NCI-H146 (cell line): ENCODE data around the gene DUSP16.

Experiments used
- DNase-seq: peaks from one replicate; lab custom pipeline; 2025; lab: John Stamatoyannopoulos, UW

The DUSP16 gene

DNA sequence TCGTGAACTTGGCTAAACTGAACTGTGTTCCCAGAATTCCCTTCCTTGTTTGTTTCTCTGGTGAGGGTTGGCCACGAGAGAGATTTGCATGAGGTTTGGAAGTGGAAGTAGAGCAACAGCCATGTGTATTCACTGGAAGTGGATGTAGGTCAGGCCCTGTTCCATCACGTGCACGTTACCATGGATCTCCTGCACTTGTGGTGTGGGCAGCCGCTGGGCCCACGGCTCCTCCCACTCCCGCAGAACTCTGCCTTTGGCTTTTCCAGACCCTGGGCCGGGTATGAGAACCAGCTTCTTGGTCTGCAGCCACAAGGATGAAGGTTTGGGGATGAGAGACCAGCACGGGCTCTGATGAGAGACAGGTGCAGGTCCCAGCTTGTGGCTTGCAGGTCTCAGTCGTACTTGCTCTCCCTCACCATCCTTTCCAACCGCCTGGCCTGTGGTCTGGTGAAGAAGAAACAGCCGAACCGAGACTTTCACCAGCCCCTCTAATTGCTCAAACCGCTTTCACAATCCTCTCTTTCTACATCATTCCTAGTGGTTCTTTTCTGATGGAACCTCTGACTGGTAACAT lies 94.9 kb downstream of the DUSP16 start:
- no peak for DNase-seq

DNA sequence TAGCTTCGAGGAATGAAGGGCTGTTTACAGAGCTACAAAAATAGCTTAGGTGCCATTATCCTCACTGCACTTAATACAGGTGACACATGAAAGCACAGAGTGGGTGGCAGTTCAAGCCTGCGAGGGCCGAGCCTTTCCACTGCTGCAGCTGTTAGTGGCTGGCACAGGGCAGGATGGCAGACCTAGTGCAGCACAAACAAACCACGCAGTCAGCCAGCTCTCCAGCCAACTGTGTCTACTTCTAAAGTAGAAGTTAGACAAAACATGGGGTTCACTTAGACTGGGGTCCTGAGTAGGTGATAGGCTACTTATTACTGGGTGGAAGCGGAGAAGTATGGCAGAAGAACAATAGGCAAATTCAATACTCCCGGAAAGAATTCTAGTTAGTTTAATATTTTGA lies 95.4 kb downstream of the DUSP16 start:
- no peak for DNase-seq

GRCh38 chr12:12466157-12466556 lies 96.5 kb downstream of the DUSP16 start:
- no peak for DNase-seq

DNA sequence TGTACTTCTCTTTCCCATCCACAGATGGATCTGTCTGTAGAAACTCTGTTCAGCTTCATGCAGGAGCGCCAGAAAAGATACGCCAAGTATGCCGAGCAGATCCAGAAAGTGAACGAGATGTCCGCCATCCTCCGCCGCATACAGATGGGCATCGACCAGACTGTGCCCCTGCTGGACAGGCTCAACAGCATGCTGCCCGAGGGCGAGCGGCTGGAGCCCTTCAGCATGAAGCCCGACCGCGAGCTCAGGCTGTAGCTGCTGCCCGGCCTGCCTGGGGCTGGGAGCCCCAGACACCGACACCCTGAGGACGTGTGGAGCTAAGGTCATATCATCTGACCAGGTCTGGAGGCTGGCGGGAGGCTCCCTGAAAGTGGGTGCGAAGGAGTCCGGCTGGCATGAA lies 97.1 kb downstream of the DUSP16 start:
- DNase-seq, result no peak

DNA sequence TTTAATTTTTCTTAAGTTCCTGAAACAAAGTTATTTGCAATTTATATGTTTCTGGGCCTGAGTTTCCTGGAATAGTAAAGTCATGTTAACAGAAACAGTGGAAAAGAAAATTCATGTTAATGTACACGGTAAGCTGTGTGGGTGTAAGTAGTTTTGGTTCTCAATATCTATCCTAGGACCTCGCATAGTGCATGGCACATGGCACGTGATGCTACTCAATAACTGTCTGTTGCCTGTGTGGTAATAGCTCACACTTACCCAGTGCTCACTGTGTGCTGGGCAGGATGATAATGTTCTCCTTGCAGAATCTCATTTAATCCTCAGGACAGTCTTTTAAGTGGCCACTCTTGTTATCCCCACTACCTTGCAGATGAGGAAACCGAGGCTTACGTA lies 100.7 kb downstream of the DUSP16 start:
- no peak for DNase-seq

GRCh38 chr12:12460935-12461922 lies 101.4 kb downstream of the DUSP16 start:
- peak; percentile 38 for DNase-seq

GRCh38 chr12:12456637-12457036 lies 106.0 kb downstream of the DUSP16 start:
- DNase-seq, result no peak

DNA sequence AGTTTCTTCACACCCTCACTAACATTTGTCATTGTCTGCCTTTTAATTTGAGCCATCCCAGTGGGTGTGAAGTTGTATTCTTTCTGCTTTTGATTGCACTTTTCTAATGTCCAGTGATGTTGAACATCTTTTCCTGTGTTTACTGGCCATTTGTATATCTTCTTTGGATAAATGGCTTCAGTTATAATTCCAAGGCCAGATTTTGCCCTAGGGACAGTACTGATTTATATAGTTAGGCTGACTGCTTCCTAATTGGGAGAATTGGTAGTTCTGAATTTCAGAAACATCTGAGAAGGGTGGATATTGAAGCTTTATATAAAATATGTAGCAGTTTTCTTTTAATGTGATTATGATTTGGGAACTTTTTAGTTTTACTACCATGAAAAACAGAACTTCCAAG lies 108.3 kb downstream of the DUSP16 start:
- DNase-seq, result no peak

DNA sequence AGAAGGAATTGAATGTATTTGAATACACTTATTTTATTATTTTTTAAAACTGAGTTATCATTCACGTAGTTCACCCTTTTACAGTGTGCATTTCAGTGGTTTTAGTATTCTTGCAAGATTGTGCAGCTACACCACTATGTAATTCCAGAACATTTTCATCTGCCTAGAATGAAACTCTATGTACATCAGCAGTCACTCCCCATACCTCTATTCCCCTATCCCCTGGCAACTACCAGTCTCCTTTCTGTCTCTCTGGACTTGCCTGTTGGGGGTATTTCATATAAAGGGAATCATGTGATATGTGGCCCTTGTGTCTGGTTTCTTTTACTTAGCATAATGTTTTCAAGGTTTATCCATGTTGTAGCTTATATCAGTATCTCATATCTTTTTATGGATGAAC lies 109.0 kb downstream of the DUSP16 start:
- DNase-seq, result no peak

DNA sequence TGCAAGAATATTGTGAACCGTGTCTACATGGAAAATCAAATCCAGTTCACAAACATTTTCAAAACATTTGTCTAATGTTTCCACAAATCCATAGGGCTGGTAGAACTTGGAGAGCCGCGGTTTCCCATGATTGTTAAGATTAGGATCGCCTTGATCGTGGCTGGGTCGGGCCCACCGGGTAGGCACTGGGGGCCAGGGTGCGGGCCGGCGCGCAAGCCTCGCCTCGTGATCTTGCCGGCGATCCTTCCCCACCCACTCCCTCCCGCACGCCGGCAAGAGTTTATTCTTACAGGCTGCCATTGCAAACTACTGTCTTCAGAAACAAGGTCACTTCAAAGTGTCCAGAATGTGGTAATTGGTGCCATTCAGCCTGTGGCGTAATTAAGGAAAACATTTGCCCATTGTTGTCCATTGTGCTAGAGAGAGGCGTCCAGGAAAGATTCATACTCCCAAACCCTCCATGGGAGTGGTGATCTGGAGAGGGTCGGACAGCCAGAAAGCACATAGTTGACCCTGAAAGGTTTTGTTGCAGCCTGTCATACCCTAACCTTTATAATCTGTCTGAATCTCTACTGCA lies 110.2 kb downstream of the DUSP16 start:
- DNase-seq, result no peak

DNA sequence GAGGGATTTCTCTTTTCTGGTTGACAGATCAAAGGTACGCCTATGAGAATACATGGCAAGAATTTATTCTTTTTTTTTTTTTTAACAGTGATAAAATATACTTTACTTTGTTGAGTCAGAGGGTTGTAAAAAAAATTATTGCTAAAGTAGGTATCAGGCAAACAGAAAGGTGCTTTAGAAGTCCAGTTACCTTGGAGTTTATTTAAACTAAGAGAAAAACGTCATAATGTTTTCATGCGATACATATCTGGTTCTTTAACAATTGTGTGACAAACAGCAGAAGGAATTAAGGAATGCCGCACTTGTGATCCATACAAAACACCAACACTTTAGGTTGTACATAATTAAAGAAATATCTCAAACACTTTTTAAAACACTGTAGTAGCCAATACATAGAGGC lies 111.6 kb downstream of the DUSP16 start:
- DNase-seq, result no peak

- no peak for DNase-seq
Observed at GRCh38 chr12:12450043-12450471, 112.6 kb downstream of the DUSP16 start.

DNA sequence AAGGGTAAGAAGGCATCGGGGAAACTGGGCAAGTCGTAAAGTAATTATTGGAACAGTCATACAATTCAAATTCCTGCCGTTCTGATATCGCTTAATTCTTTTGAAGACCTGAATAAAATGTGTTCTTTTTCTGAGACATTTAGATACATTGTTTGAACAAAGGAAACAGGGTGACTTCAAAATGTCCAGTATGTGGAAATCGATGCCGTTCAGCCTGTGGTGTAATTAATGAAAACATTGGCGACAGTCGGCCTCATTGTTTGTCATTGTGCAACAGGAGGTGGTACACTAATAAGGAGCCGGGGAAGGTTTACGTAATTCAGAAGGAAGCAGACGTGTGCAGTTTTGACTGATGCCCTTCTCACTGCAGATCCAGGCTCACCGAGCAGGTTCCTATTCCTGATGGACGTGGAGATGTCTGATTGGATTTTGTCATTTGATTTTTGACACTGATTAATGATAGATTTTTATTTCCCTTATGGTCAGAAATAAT lies 113.1 kb downstream of the DUSP16 start:
- peak; percentile 95 for DNase-seq

- DNase-seq, result no peak
Observed at GRCh38 chr12:12447837-12448236, 114.8 kb downstream of the DUSP16 start.

DNA sequence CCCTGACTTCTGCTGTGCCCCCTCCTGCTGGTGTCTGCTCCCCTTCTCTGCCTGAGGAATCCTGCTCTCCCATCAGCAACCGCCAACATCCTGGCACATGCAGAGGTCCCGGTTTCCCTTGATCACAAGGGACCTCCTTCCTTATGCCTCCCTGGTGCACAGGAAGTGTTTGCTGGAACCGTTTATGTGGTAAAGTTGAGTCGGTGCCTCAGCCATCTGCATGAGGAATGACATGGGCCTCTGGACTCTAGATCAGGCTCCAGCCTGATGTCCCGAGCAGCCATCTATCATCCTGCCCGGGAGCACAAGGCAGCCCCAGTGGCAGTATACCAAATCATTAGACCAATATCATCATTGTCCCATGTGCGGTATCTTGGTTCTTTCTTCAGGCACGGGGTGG lies 115.4 kb downstream of the DUSP16 start:
- no peak for DNase-seq

DNA sequence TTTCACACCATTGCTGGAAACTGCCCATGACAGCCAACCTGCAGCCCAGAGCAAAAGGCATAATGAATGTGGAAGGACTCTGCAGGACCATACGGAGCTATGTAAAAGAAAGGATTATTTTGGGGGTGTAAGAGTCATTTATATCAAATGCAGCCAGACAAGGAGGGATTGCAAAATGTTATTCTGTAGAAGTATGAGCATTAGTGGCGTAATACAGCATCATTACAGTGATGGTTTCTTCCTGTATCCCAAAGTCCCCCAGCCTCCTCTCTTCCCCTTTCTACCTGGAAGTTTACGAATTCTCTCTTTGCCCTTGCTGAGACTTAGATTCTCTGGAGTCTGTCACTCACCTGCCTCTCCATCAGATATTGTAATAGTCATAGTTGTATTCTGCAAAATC lies 115.9 kb downstream of the DUSP16 start:
- DNase-seq, result no peak

DNA sequence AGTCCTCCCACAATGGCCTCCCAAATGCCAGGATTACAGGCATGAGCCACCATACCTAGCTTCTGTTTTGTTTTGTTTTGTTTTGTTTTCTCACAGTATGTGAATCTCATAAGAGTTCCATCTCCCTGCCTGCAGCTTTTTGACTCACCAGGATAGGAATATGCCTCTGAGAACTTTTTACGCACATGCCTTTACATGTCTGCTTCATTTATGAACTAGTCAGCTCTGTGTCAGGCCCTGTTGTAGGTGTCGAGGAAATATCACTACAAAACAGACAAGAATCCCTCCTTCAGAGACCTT lies 116.8 kb downstream of the DUSP16 start:
- DNase-seq, result no peak

GRCh38 chr12:12445165-12445881 lies 117.3 kb downstream of the DUSP16 start:
- no peak for DNase-seq

GRCh38 chr12:12443431-12443878 lies 119.2 kb downstream of the DUSP16 start:
- DNase-seq, result no peak

- peak; percentile 36 for DNase-seq
Observed at GRCh38 chr12:12442548-12443071, 120.1 kb downstream of the DUSP16 start.

GRCh38 chr12:12441843-12442461 lies 120.7 kb downstream of the DUSP16 start:
- DNase-seq, result peak; percentile 42

DNA sequence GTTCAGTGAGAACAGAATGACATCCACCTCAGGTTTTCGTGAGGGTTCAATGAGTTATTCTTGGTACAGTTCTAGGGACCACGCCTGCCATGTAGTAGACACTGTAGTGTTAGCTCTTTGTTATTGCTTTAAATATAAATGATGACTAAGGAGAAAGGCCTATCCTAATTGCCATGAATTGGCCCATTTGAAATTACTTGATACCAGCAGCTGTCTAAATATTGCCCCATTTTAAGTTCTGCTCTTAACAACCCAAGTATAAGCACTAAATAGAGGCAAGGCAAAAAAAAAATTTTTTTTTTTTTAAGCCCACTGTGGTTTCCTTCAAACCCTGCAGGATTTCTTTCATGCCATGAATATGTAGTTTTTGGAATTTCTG lies 121.2 kb downstream of the DUSP16 start:
- DNase-seq, result peak; percentile 95
